LNCaP clone FGC (cell line): Measurements from ENCODE around the gene F8A3.
"Not testable (repeated sequence)": the region's sequence is repeated elsewhere in the genome, so short reads cannot be mapped to it uniquely, and the experiment has no call there.

Experiments used
- DNase-seq: peaks from one replicate; pipeline ENCODE4 v3.0.0-alpha.2; 2011; ENCODE audit warnings: low read depth
- H3K4me3 ChIP-seq: 2 replicates; pipeline ENCODE4 v1.5.1; 2011; ENCODE audit warnings: mild to moderate bottlenecking, low read depth, low read length, control low read depth
- TF ChIP-seq, protein P1 (sequence below): IDR thresholded peaks from 2 replicates; pipeline ENCODE4 v1.5.1; 2012; ENCODE audit warnings: mild to moderate bottlenecking; ENCODE audit not compliant: control insufficient read depth, insufficient read depth; ENCODE audit errors: extremely low read depth

Gene F8A3

DNA sequence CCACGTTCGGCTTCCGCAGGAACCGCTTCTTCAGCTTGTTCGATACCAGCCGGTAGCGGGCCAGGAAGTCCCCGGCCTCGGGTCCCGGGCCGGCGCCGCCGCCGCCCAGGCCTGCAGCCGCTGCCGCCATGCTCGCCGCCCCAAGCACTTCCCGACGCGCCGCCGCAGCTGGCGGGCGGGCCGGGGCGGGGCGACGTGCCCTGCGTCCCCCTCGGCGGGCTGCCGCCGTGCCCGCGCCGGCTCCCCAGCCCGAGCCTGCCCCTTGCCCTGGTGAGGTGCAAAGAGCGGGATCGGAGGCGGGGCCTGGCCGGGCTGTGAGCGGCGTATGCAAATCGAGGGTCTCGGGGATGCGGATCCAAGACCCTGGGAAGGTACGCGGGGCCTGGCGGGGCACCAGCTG lies at the start of gene F8A3:
Gene F8A3, minus strand, starts transcription at position 150 of the 400 bp plus-strand sequence. Its CDS starts 20 bp downstream, at position 130.
- not testable (repeated sequence) for DNase-seq, H3K4me3 ChIP-seq

DNA sequence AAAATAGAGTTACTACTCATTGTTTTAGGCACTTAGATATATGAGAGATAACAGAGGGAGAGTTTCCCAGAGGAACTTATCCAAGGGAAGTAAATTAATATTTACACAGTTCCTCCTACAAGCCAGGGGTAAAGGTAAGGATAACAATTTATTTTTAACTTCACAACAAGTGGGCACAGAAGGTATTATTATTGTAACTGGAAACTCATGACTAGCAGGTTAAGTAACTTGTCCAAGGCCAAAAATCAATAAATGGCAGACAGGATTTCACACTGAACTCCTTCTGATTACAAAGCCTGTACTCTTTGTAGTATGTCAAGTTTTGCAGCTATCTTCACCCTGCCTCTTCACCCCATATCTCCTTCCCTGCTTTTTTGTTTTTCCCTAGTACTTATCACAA lies 46.9 kb upstream of the F8A3 start:
- no peak overlapping the region for H3K4me3 ChIP-seq
- TF ChIP-seq, protein P1, sequence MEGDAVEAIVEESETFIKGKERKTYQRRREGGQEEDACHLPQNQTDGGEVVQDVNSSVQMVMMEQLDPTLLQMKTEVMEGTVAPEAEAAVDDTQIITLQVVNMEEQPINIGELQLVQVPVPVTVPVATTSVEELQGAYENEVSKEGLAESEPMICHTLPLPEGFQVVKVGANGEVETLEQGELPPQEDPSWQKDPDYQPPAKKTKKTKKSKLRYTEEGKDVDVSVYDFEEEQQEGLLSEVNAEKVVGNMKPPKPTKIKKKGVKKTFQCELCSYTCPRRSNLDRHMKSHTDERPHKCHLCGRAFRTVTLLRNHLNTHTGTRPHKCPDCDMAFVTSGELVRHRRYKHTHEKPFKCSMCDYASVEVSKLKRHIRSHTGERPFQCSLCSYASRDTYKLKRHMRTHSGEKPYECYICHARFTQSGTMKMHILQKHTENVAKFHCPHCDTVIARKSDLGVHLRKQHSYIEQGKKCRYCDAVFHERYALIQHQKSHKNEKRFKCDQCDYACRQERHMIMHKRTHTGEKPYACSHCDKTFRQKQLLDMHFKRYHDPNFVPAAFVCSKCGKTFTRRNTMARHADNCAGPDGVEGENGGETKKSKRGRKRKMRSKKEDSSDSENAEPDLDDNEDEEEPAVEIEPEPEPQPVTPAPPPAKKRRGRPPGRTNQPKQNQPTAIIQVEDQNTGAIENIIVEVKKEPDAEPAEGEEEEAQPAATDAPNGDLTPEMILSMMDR, result no peak
- peak; percentile 14 for DNase-seq

DNA sequence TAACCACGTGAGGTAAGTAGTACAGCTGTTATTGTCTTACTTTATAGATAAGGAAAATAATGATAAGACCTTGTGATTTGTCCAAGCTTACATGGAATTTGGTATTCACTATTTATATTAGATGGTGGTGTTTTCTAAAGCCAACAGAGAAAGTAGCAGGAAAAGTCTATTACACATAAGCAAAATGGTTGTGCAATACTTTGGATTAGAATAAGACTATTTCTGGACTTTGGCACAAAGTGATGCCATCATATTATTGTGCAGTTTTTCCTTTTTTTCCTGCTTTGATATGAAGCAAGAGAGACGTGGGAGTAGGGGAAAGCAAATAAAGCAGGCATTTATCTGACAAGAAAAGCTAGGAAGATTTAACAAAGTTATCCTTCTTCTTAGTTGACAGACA lies 36.7 kb upstream of the F8A3 start:
- not testable (repeated sequence) for H3K4me3 ChIP-seq, DNase-seq

DNA sequence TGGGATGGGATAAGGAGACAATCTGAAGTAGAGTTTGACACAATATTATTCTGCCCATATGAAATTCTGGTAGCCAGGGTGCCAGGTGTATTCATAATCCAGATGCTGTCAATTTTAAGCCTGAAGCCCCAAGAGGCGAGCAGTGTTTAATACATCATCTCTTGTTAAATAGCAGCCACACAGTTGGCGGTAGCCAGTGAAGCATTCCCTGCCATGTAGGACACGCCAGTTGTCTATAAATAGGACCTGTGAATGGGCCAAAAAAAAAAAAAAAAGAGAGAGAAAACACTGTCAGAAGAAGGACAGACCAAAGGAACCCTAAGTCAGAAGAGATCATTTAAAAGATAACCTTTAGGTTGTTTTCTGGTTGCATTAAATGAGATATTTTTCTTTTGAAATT lies 33.0 kb upstream of the F8A3 start:
- DNase-seq, H3K4me3 ChIP-seq: not testable (repeated sequence)

DNA sequence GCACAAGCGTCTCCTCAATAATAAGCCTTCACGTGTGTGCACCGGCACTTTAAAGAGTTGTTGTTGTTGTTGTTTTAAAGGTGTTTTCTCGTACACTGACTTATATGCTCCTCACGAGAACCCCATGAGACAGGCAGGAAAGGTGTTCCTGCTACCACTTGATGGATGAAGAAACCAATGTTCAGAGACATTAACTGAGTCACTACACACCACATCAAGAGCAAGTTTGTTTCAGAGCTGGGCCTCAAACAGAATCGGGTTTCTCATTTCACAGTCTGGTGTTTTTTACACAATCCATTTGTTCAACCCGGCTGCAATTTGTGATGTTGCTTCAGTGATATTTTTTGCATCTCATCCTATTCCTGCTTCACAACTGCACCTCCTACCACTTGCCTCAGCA lies 18.7 kb upstream of the F8A3 start:
- not testable (repeated sequence) for DNase-seq, H3K4me3 ChIP-seq

DNA sequence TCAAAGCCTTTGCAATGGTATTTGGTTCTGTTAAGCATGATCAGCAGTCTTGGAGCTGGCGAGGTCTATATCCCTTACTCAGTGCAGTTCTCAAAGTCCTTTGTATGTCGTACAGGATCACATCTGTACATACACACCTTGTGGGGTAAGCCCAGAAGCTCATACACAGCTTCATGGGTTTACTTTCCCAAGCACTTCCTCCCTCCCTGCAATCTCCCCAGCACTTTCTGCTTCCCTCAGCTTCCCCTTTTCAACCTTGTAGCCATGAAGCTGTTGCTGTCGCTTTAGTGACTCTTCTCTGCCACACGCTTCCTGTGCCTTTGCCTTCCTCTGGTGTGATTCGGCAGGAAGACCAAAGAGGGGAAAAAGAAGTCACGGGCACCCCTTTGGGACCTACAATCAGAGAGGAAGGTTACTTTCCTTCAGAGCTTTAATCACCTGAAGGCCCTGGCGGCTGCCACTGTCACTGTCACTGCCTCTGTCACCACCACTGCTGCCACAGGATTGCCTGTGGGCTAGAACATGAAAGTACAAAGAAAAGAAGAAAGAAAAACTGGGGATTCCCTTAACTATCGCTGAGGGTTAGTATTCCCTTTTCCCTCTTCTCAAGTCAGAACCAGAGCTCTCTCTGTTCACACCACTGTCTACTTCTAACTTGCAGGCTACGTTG lies 8.0 kb upstream of the F8A3 start:
- H3K4me3 ChIP-seq, DNase-seq: not testable (repeated sequence)

DNA sequence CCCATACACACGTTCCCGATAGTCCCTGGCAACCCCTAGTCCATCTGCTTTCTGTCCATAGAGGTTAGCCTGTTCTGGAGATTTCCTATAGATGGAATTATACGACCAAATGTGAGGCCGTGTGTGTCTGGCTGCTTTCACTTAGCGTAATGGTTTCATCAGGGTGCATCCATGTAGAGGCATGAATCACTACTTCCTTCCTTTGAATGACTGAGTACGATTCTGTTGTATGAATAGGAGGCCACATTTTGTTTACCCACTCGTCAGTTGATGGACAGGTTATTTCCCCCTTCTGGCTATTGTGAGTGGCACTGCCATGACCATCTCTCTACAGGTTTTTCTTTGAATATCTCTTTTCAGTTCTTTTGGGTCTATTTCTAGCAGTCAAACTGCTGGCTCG lies 2.1 kb upstream of the F8A3 start:
- not testable (repeated sequence) for DNase-seq, H3K4me3 ChIP-seq

DNA sequence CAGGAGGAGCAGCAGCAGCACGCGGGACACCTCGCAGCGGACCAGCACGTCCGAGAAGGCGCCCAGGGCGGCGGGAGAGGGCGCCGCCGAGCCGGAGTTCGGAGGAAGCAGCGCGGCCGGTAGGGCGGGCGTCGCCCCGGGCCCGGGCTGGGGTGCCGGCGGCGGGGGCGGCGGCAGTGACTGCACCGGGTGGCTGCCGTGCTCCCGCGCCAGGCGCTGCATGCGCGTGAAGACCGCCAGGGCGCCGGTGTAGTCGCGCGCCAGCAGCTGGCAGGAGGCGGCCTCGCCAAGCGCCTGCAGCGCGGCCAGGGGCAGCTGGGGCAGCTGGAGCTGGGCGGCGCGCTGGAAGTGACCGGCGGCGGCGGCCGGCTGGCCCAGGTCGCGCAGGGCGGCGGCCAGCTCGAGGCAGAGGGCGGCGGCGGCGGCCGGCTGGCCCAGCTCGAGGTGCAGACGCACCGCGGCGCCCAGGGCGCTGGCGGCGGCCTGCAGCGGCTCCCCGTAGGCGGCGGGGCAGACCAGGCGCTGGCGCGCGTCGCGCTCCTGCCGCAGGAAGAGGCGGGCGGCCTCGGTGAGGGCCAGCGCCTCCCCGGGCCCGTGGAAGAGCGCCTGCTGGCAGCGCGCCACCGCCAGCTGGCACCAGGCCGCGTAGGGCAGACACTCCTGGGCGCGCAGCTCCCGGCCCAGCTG lies 516 bp downstream of the F8A3 start:
- DNase-seq, H3K4me3 ChIP-seq: not testable (repeated sequence)

DNA sequence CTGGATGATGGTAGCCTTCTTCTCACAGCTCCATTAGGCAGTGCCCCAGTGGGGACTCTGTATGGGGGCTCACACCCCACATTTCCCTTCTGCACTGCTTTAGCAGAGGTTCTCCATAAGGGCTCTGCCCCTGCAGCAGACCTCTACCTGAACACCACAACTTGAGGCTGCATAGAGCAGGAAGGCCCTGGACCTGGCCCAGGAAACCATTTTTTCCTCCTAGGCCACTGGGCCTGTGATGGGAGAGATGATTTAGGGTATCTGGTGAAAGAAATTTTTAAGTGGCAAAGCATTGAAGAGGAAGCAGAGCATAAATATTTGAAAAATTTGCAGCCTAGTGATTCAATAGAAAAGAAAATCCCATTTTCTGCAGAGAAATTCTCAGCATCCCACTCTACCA lies 17.3 kb downstream of the F8A3 start:
- no peak for DNase-seq
- H3K4me3 ChIP-seq, result no peak overlapping the region
- TF ChIP-seq, protein P1, result no peak

DNA sequence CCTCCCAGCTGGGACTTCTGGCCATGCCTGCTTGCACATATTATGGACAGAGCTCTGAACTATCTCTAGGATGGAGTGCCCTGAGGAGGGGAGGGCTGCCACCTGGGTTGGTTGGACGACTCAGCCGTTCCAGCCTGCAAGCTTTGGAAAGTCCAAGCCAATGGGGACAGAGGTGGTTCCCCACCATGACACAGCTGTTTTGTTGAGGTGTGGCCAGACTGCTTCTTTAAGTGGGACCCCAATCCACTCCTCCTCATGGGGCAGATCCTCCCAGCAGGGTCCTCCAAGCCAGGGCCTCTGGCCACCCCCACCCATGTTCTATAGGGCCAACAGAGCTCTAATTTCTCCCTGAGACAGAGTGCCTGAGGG lies 22.7 kb downstream of the F8A3 start:
- H3K4me3 ChIP-seq, result no peak overlapping the region
- TF ChIP-seq, protein P1, result no peak
- no peak for DNase-seq
